Keratinocyte (primary cell): ENCODE measurements around the gene TFF1. TPM values are rescaled to one million over a fixed set of nuclear protein-coding genes. Genes with fewer than 3 reads are reported as not detected.

Source experiments
- DNase-seq: peaks from one replicate; pipeline ENCODE4 v3.0.0-alpha.2; 2011; ENCODE audit warnings: low read depth, missing footprints, low spot score
- FAIRE-seq: peaks from 2 replicates; lab custom pipeline; 2011; peaks lifted over from hg19 to GRCh38; lab: Jason Lieb, UNC
- H2AFZ ChIP-seq: 2 replicates; pipeline ENCODE4 v1.6.0; 2012; ENCODE audit warnings: low read length, control low read depth, inconsistent platforms; ENCODE audit not compliant: control insufficient read depth
- H3K27ac ChIP-seq: 2 replicates; pipeline ENCODE4 v1.5.1; 2011; ENCODE audit warnings: low read length; ENCODE audit not compliant: control insufficient read depth, insufficient read depth
- H3K27me3 ChIP-seq: 3 replicates; pipeline ENCODE4 v1.6.0; 2011; ENCODE audit warnings: low read length; ENCODE audit not compliant: control insufficient read depth, insufficient read depth; ENCODE audit errors: extremely low read depth
- H3K36me3 ChIP-seq, 2 experiments: 2 replicates in 1 of 2; 3 replicates in 1 of 2; pipeline ENCODE4 v1.5.1; 2011; ENCODE audit warnings: low read length in 2 of 2, mild to moderate bottlenecking in 1 of 2; ENCODE audit not compliant: control insufficient read depth in 2 of 2, insufficient read depth in 2 of 2; ENCODE audit errors: extremely low read depth in 1 of 2
- H3K4me1 ChIP-seq: 3 replicates; pipeline ENCODE4 v1.5.1; 2011; ENCODE audit warnings: low read length; ENCODE audit not compliant: control insufficient read depth, insufficient read depth; ENCODE audit errors: extremely low read depth
- H3K4me2 ChIP-seq: 3 replicates; pipeline ENCODE4 v1.6.0; 2011; ENCODE audit warnings: low read depth, low read length; ENCODE audit not compliant: control insufficient read depth, insufficient read depth; ENCODE audit errors: extremely low read depth
- H3K4me3 ChIP-seq, 3 experiments: fragments of 200-600 bp in 1 of 3; sonication (generic) in 1 of 3; 2 replicates in 2 of 3; 3 replicates in 1 of 3; pipeline ENCODE4 v1.5.1; 2011 to 2016; ENCODE audit warnings: low read length in 3 of 3, mild to moderate bottlenecking in 3 of 3, control low read depth in 2 of 3, inconsistent platforms in 1 of 3, low read depth in 1 of 3, mixed read lengths in 1 of 3, mixed run types in 1 of 3, moderate library complexity in 1 of 3; ENCODE audit not compliant: control insufficient read depth in 2 of 3, insufficient read depth in 2 of 3; ENCODE audit errors: extremely low read depth in 1 of 3
- H3K79me2 ChIP-seq: 2 replicates; pipeline ENCODE4 v1.6.0; 2012; ENCODE audit warnings: low read length; ENCODE audit not compliant: control insufficient read depth, insufficient read depth
- H3K9ac ChIP-seq: 3 replicates; pipeline ENCODE4 v1.6.0; 2011; ENCODE audit warnings: low read length; ENCODE audit not compliant: control insufficient read depth, insufficient read depth; ENCODE audit errors: extremely low read depth
- H3K9me1 ChIP-seq: 3 replicates; pipeline ENCODE4 v1.6.0; 2011; ENCODE audit warnings: low read length; ENCODE audit not compliant: control insufficient read depth, insufficient read depth; ENCODE audit errors: extremely low read depth
- H3K9me3 ChIP-seq: 2 replicates; pipeline ENCODE4 v1.5.1; 2012; ENCODE audit warnings: low read depth, low read length; ENCODE audit not compliant: control insufficient read depth
- H4K20me1 ChIP-seq: 3 replicates; pipeline ENCODE4 v1.6.0; 2011; ENCODE audit warnings: low read length; ENCODE audit not compliant: control insufficient read depth, insufficient read depth; ENCODE audit errors: extremely low read depth
- CTCF ChIP-seq, 3 experiments: IDR thresholded peaks in 1 of 3; conservative IDR thresholded peaks in 1 of 3; optimal IDR thresholded peaks in 1 of 3; 2 replicates in 2 of 3; 3 replicates in 1 of 3; pipeline versions ENCODE3 to v1.5.1; 2011; ENCODE audit warnings: low read length in 3 of 3, mild to moderate bottlenecking in 3 of 3, moderate library complexity in 2 of 3, control low read depth in 1 of 3, inconsistent platforms in 1 of 3; ENCODE audit not compliant: insufficient read depth in 2 of 3; ENCODE audit errors: extremely low read depth in 1 of 3
- EZH2 ChIP-seq: IDR thresholded peaks from one replicate; pipeline ENCODE4 v1.6.1; 2012; ENCODE audit warnings: inconsistent platforms, mild to moderate bottlenecking, low read length, moderate library complexity
- dilution Hi-C: fragments of 300-500 bp; cut with MboI; formaldehyde crosslinking; loops from one replicate; pipeline ENCODE4 v1.7.0; 2020; ENCODE audit warnings: low sequenced_read_pairs; ENCODE audit not compliant: extremely low pct_ligation_motif_present
- polyA plus RNA-seq, 5 experiments: library from polyadenylated mRNA; depleted of rRNA in 3 of 5; stranded (reverse) in 3 of 5; stranded (forward) in 1 of 5; unstranded in 1 of 5; fragments of >200 nt; gene quantifications; 1 replicate in 1 of 5; 2 replicates in 3 of 5; 3 replicates in 1 of 5; pipeline versions ENCODE4 v1.2.1 to v1.2.3, GENCODE V29; 2011 to 2012; ENCODE audit warnings: missing spikeins in 2 of 5, low read depth in 1 of 5, low replicate concordance in 1 of 5

Gene TFF1
- polyA plus RNA-seq, 1 donor (not counting 4 experiments of a cell fraction or from before 2014, with no cell fraction given): not detected

- no peak for FAIRE-seq
- peaks cover 27% of the 10 kb centered on the region for H3K27me3 ChIP-seq
These were observed 9.2 kb upstream of the TFF1 start for GRCh38 chr21:42375506-42375905.

GRCh38 chr21:42374864-42375499 lies 8.6 kb upstream of the TFF1 start:
- no peaks in the 10 kb centered on the region for H3K9me3 ChIP-seq
- TF ChIP-seq EZH2 (no peak), CTCF (optimal IDR thresholded peaks at IDR 0.05 in 1 of 3, IDR thresholded peaks at IDR 0.05 in 1 of 3, conservative IDR thresholded peaks at IDR 0.05 in 1 of 3; ENCODE audit: extremely low read depth in 1 of 3, insufficient read depth in 2 of 3, low read length in 3 of 3) (no peak)
- DNase-seq (no peak), FAIRE-seq (no peak)
- no peaks in the 10 kb centered on the region for H3K36me3 ChIP-seq
- H3K79me2 ChIP-seq: no peaks in the 10 kb centered on the region
- H3K9me1 ChIP-seq: no peaks in the 10 kb centered on the region
- H4K20me1 ChIP-seq: no peaks in the 10 kb centered on the region
- H3K4me1 ChIP-seq: no peaks in the 10 kb centered on the region
- no peak overlapping the region for H3K27ac ChIP-seq
- H3K27me3 ChIP-seq: peaks cover 27% of the 10 kb centered on the region
- no peak overlapping the region for H3K4me2 ChIP-seq
- dilution Hi-C loops: no loop called here
- H2AFZ ChIP-seq: no peak overlapping the region
- no peak overlapping the region for H3K4me3 ChIP-seq
- H3K9ac ChIP-seq: no peak overlapping the region

More at GRCh38 chr21:42375506-42375905, 9.2 kb upstream of the TFF1 start:
- Histone ChIP-seq H3K4me2 (no peak overlapping the region), H2AFZ (no peak overlapping the region), H3K4me3 (no peak overlapping the region), H3K9me3 (no peaks in the 10 kb centered on the region), H3K36me3 (no peaks in the 10 kb centered on the region), H3K9me1 (no peaks in the 10 kb centered on the region), H3K27ac (no peak overlapping the region), H3K4me1 (no peaks in the 10 kb centered on the region), H4K20me1 (no peaks in the 10 kb centered on the region), H3K9ac (no peak overlapping the region), H3K79me2 (no peaks in the 10 kb centered on the region)
- no peak for DNase-seq
- no peak for TF ChIP-seq CTCF (optimal IDR thresholded peaks at IDR 0.05 in 1 of 3, IDR thresholded peaks at IDR 0.05 in 1 of 3, conservative IDR thresholded peaks at IDR 0.05 in 1 of 3; ENCODE audit: extremely low read depth in 1 of 3, insufficient read depth in 2 of 3, low read length in 3 of 3)
- TF ChIP-seq EZH2: no peak
- dilution Hi-C loops: no loop called here
